ENCODE data around the gene AHNAK. TPM values are rescaled to one million over a fixed set of nuclear protein-coding genes. Genes with fewer than 3 reads are reported as not detected.

Gene AHNAK
- total RNA-seq, 4 donors from 2014 or later, result 1,345 to 1,611 (median 1,532) TPM

GRCh38 chr11:62428871-62429560, 117.6 kb downstream of the AHNAK start:
- intact Hi-C loops (cut with DNase I; ENCODE audit: low total_unique reads), result loop anchor here (5.0 kb wide), 1 partner anchor 113 kb away; no protein-coding TSS in a partner anchor
- WGBS, 2 donors, result 82 to 84% methylated on average over 8 of the region's 8 CpGs
- DNase-seq (ENCODE audit: low spot score in 2 of 2), result no peak
- no peak for TF ChIP-seq POLR2A (IDR thresholded peaks at IDR 0.05)
- TF ChIP-seq, protein P1, sequence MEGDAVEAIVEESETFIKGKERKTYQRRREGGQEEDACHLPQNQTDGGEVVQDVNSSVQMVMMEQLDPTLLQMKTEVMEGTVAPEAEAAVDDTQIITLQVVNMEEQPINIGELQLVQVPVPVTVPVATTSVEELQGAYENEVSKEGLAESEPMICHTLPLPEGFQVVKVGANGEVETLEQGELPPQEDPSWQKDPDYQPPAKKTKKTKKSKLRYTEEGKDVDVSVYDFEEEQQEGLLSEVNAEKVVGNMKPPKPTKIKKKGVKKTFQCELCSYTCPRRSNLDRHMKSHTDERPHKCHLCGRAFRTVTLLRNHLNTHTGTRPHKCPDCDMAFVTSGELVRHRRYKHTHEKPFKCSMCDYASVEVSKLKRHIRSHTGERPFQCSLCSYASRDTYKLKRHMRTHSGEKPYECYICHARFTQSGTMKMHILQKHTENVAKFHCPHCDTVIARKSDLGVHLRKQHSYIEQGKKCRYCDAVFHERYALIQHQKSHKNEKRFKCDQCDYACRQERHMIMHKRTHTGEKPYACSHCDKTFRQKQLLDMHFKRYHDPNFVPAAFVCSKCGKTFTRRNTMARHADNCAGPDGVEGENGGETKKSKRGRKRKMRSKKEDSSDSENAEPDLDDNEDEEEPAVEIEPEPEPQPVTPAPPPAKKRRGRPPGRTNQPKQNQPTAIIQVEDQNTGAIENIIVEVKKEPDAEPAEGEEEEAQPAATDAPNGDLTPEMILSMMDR (IDR thresholded peaks at IDR 0.05), result no peak
- H3K4me3 ChIP-seq (ENCODE audit: low read depth, poor library complexity, severe bottlenecking), result no peak overlapping the region

DNA sequence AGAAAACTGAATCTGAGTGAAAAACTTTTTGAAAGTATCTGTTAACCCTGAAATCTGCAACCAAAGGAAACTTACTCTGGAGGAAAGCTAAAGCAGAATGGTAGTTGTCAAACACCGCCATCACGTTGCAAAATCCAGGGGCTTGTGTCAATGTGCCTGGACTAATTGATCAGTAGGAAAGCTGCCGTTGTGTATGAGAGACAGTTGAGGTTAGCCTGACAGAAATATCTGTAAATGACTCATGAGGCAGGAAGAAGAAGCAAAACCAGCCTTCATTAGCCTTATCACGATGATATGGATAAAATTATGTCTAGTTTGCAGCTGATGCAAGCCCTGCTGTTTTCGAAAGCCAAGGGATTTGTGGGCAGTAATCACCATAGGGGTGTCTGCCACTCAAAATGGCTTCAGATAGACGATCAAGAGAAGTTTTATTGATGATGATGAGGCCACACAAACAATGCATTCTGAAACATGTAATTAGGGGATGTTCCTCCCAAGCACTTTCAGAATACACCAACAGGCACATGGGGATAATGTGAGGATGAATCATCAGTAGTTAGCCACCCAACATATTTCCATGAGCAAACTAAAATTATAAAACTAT, 118.9 kb downstream of the AHNAK start:
- DNase-seq (ENCODE audit: low spot score in 2 of 2), result no peak
- intact Hi-C loops (cut with DNase I; ENCODE audit: low total_unique reads), result loop anchor here (5.0 kb wide), 1 partner anchor 115 kb away; no protein-coding TSS in a partner anchor
- 36 to 41% methylated on average over 6 of the region's 6 CpGs for WGBS, 2 donors
- no peak overlapping the region for H3K4me3 ChIP-seq (ENCODE audit: low read depth, poor library complexity, severe bottlenecking)
- TF ChIP-seq, protein P1 (IDR thresholded peaks at IDR 0.05), result no peak
- no peak for TF ChIP-seq POLR2A (IDR thresholded peaks at IDR 0.05)

DNA sequence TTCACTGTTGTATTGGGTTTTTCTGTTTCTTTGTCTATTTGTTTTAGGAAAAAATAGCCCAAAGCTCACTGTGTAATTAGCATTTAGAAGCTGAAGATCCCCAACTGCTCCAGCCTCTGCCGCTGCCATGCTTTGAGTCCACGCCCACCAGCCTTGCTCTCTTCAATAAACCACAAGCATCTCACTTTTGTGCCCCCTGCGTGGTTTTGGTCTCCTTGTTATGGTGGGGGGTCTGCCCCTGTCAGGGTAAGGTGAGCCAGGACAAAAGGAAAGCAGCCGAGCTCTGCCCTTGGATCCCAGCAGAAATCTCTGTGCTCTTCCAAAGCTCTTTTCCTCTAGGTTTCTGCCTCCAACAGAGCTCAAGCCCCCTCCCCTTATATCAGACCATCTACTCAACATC, 123.6 kb downstream of the AHNAK start:
- DNase-seq (ENCODE audit: low spot score in 2 of 2), result no peak
- TF ChIP-seq, protein P1 (IDR thresholded peaks at IDR 0.05), result no peak
- TF ChIP-seq POLR2A (IDR thresholded peaks at IDR 0.05), result no peak
- no peak overlapping the region for H3K4me3 ChIP-seq (ENCODE audit: low read depth, poor library complexity, severe bottlenecking)
- 78 to 80% methylated on average over 4 of the region's 4 CpGs for WGBS, 2 donors
- intact Hi-C loops (cut with DNase I; ENCODE audit: low total_unique reads), result no loop called here

GRCh38 chr11:62421996-62422395, 124.6 kb downstream of the AHNAK start:
- H3K4me3 ChIP-seq (ENCODE audit: low read depth, poor library complexity, severe bottlenecking), result no peak overlapping the region
- TF ChIP-seq, protein P1 (IDR thresholded peaks at IDR 0.05), result no peak
- TF ChIP-seq POLR2A (IDR thresholded peaks at IDR 0.05), result no peak
- peak in 1 of 2 donors; percentile 92 for DNase-seq (ENCODE audit: low spot score in 2 of 2)
- 62 to 66% methylated on average over 7 of the region's 7 CpGs for WGBS, 2 donors
- intact Hi-C loops (cut with DNase I; ENCODE audit: low total_unique reads), result no loop called here

GRCh38 chr11:62420882-62421281, 125.7 kb downstream of the AHNAK start:
- WGBS, 2 donors, result 96 to 97% methylated on average over 3 of the region's 3 CpGs
- TF ChIP-seq POLR2A (IDR thresholded peaks at IDR 0.05), result no peak
- TF ChIP-seq, protein P1 (IDR thresholded peaks at IDR 0.05), result no peak
- no peak overlapping the region for H3K4me3 ChIP-seq (ENCODE audit: low read depth, poor library complexity, severe bottlenecking)
- intact Hi-C loops (cut with DNase I; ENCODE audit: low total_unique reads), result no loop called here
- DNase-seq (ENCODE audit: low spot score in 2 of 2), result no peak

Data from lower leg skin (tissue), 4 donors.